SK-N-SH (cell line): ENCODE results near the gene RIOX2. TPM values are rescaled to one million over a fixed set of nuclear protein-coding genes. Genes with fewer than 3 reads are reported as not detected.

ENCODE experiments used
- CTCF ChIA-PET: fragments of 300-600, 350-600 bp; formaldehyde crosslinking; extraction: SDS; loops from one replicate; lab custom pipeline; 2021; lab: Yijun Ruan, JAX
- POLR2A ChIA-PET: fragments of 350-600 bp; sonication (Branson Sonifier 250); formaldehyde crosslinking; extraction: SDS; loops from one replicate; lab custom pipeline; 2020; ENCODE audit warnings: antibody characterized with exemption, inconsistent platforms; lab: Yijun Ruan, JAX
- DNase-seq: peaks from one replicate; pipeline ENCODE4 v3.0.0; 2012
- H2AFZ ChIP-seq: fragments of 200-600 bp; sonication (generic); 2 replicates; pipeline ENCODE4 v1.8.1; 2016; ENCODE audit warnings: antibody characterized with exemption, mild to moderate bottlenecking, low read depth
- H3F3A ChIP-seq: fragments of 200-600 bp; sonication (generic); replicated peaks from 2 replicates; pipeline ENCODE3; 2016; ENCODE audit warnings: antibody characterized with exemption, mild to moderate bottlenecking; ENCODE audit not compliant: insufficient read depth
- H3K27ac ChIP-seq, 2 experiments: fragments of 200-500 bp in 1 of 2; fragments of 200-600 bp in 1 of 2; sonication (Bioruptor generic) in 1 of 2; sonication (generic), shearing (Covaris generic) in 1 of 2; 2 replicates each; pipeline versions ENCODE4 v1.5.1 to v1.6.1; 2014 to 2016; ENCODE audit warnings: low read depth in 2 of 2, inconsistent platforms in 1 of 2, low read length in 1 of 2, mild to moderate bottlenecking in 1 of 2, mixed read lengths in 1 of 2
- H3K27me3 ChIP-seq: fragments of 200-600 bp; sonication (generic), shearing (Covaris generic); 2 replicates; pipeline ENCODE4 v1.6.1; 2016; ENCODE audit warnings: mixed run types; ENCODE audit not compliant: insufficient read depth
- H3K36me3 ChIP-seq, 2 experiments: fragments of 200-500 bp in 1 of 2; fragments of 200-600 bp in 1 of 2; sonication (Bioruptor generic) in 1 of 2; sonication (generic) in 1 of 2; replicated peaks in 1 of 2; 2 replicates each; pipeline versions ENCODE3 to v1.5.1; 2014 to 2016; ENCODE audit warnings: low read length in 1 of 2, mild to moderate bottlenecking in 1 of 2; ENCODE audit not compliant: insufficient read depth in 2 of 2, control insufficient read depth in 1 of 2
- H3K4me1 ChIP-seq, 2 experiments: fragments of 200-500 bp in 1 of 2; fragments of 200-600 bp in 1 of 2; sonication (Bioruptor generic) in 1 of 2; sonication (generic), shearing (Covaris generic) in 1 of 2; 2 replicates each; pipeline versions ENCODE4 v1.5.1 to v1.6.1; 2014 to 2016; ENCODE audit warnings: low read depth in 1 of 2, low read length in 1 of 2, mixed run types in 1 of 2; ENCODE audit not compliant: insufficient read depth in 2 of 2, control insufficient read depth in 1 of 2
- H3K4me2 ChIP-seq: fragments of 200-600 bp; sonication (generic), shearing (Covaris generic); 2 replicates; pipeline ENCODE4 v1.6.1; 2017; ENCODE audit warnings: mixed run types
- H3K4me3 ChIP-seq, 2 experiments: fragments of 200-500 bp in 1 of 2; fragments of 200-600 bp in 1 of 2; sonication (Bioruptor generic) in 1 of 2; sonication (generic), shearing (Covaris generic) in 1 of 2; 2 replicates each; pipeline versions ENCODE4 v1.5.1 to v1.8.1; 2014 to 2016; ENCODE audit warnings: low read depth in 2 of 2, inconsistent platforms in 1 of 2, low read length in 1 of 2, mild to moderate bottlenecking in 1 of 2, mixed read lengths in 1 of 2, moderate library complexity in 1 of 2
- H3K79me2 ChIP-seq: fragments of 200-600 bp; sonication (generic); 2 replicates; pipeline ENCODE4 v1.8.1; 2017; ENCODE audit warnings: mild to moderate bottlenecking; ENCODE audit not compliant: insufficient read depth
- H3K9ac ChIP-seq: fragments of 200-600 bp; sonication (generic); 2 replicates; pipeline ENCODE4 v1.6.1; 2017; ENCODE audit warnings: mixed run types
- H3K9me2 ChIP-seq: fragments of 200-600 bp; sonication (generic); 2 replicates; pipeline ENCODE4 v1.6.1; 2017; ENCODE audit warnings: mixed run types
- H3K9me3 ChIP-seq: fragments of 200-600 bp; sonication (generic); 2 replicates; pipeline ENCODE4 v1.6.1; 2017; ENCODE audit warnings: mixed run types, mild to moderate bottlenecking, moderate library complexity
- H4K20me1 ChIP-seq: fragments of 200-600 bp; sonication (generic); 2 replicates; pipeline ENCODE4 v1.6.1; 2017; ENCODE audit warnings: mild to moderate bottlenecking, mixed run types; ENCODE audit not compliant: insufficient read depth
- CTCF ChIP-seq: fragments of 200-600 bp; sonication (generic); IDR thresholded peaks from 2 replicates; pipeline ENCODE4 v1.6.1; 2017; ENCODE audit warnings: antibody characterized with exemption, mild to moderate bottlenecking, moderate library complexity
- EP300 ChIP-seq, 2 experiments: IDR thresholded peaks; 2 replicates each; pipeline versions ENCODE4 v1.4.0 to v1.6.1; 2012; ENCODE audit warnings: borderline replicate concordance in 1 of 2, low read depth in 1 of 2, low read length in 1 of 2
- EZH2phosphoT487 ChIP-seq: fragments of 200-600 bp; sonication (generic); IDR thresholded peaks from 2 replicates; pipeline ENCODE4 v1.6.1; 2017; ENCODE audit warnings: low read depth, mixed run types, mild to moderate bottlenecking, antibody characterized with exemption, moderate library complexity, borderline replicate concordance
- FOXJ3 ChIP-seq: sonication (generic); formaldehyde crosslinking; IDR thresholded peaks from 2 replicates; pipeline ENCODE4 v1.5.1; 2020; ENCODE audit warnings: mild to moderate bottlenecking, missing genetic modification reagents
- GABPA ChIP-seq: IDR thresholded peaks from 2 replicates; pipeline ENCODE4 v1.4.0; 2012; ENCODE audit warnings: low read depth, mild to moderate bottlenecking
- GATA2 ChIP-seq: sonication (generic); formaldehyde crosslinking; IDR thresholded peaks from 2 replicates; pipeline ENCODE4 v1.5.0; 2020; ENCODE audit warnings: mild to moderate bottlenecking, missing genetic modification reagents
- MXI1 ChIP-seq: IDR thresholded peaks from 2 replicates; pipeline ENCODE4 v1.6.1; 2012; ENCODE audit warnings: mild to moderate bottlenecking, low read depth, low read length, improper control_type of control experiment
- NRF1 ChIP-seq: IDR thresholded peaks from 2 replicates; pipeline ENCODE4 v1.6.1; 2012; ENCODE audit warnings: low read depth, mild to moderate bottlenecking, low read length
- POLR2AphosphoS5 ChIP-seq: IDR thresholded peaks from 2 replicates; pipeline ENCODE4 v1.6.1; 2012; ENCODE audit warnings: low read depth, low read length
- RAD21 ChIP-seq: IDR thresholded peaks from 2 replicates; pipeline ENCODE4 v1.6.1; 2012; ENCODE audit warnings: mild to moderate bottlenecking, low read length
- TCF12 ChIP-seq: IDR thresholded peaks from 2 replicates; pipeline ENCODE4 v1.4.0; 2012
- YY1 ChIP-seq: IDR thresholded peaks from 2 replicates; pipeline ENCODE4 v1.4.0; 2012; ENCODE audit warnings: low read depth, mild to moderate bottlenecking
- WGBS: methylation state at CpG from one replicate; pipeline ENCODE4 v1.1.6; 2017; ENCODE audit warnings: low lambda C conversion rate; 5-methylcytosine and 5-hydroxymethylcytosine counted together
- polyA plus RNA-seq, 3 experiments: library from polyadenylated mRNA; depleted of rRNA; stranded (reverse); fragments of >200 nt; gene quantifications; 2 replicates each; pipeline ENCODE4 v1.2.3, GENCODE V29; 2012

The RIOX2 gene
- polyA plus RNA-seq, 1 of the 3 experiments (the other 2 are of a cell fraction): 12.9 TPM

- POLR2A ChIA-PET: no interaction called here
These were observed 4.3 kb downstream of the RIOX2 start for GRCh38 chr3:97967966-97968365.

GRCh38 chr3:97960993-97961766 is 11.1 kb downstream of the RIOX2 start:
- Histone ChIP-seq H3K9me3 (no peaks in the 10 kb centered on the region), H3K9ac (no peak overlapping the region), H3K36me3 (peaks cover 13 to 50% of the 10 kb centered on the region in 2 experiments), H3K9me2 (no peaks in the 10 kb centered on the region), H4K20me1 (no peaks in the 10 kb centered on the region), H3K79me2 (no peaks in the 10 kb centered on the region), H3K4me2 (no peak overlapping the region), H3K4me3 (no peak overlapping the region), H3K27me3 (no peaks in the 10 kb centered on the region), H2AFZ (no peak overlapping the region), H3K27ac (no peak overlapping the region), H3F3A (no peaks in the 10 kb centered on the region), H3K4me1 (no peaks in the 10 kb centered on the region; a peak in 2 of 4 replicates)
- TF ChIP-seq TCF12: peak; percentile 7; the same call in 1 of the 2 replicates
- TF ChIP-seq POLR2AphosphoS5: no peak
- no peak for TF ChIP-seq EZH2phosphoT487
- 95% methylated on average over 8 of the region's 8 CpGs for WGBS
- ChIA-PET POLR2A (no interaction called here), CTCF (interaction anchor here (1.0 kb wide), 1 partner anchor 24 kb away, joined by 3 read pairs; no protein-coding TSS in a partner anchor)
- DNase-seq: no peak

More at GRCh38 chr3:97967966-97968365, 4.3 kb downstream of the RIOX2 start:
- peak; percentile 17; the same call in 1 of the 2 replicates for TF ChIP-seq CTCF
- TF ChIP-seq YY1: no peak
- 0 out of 2 replicates have a peak, but pooled peaks have one; percentile 8 for TF ChIP-seq RAD21
- Histone ChIP-seq H3K36me3 (peaks cover 16 to 25% of the 10 kb centered on the region in 2 experiments), H3K9me2 (no peaks in the 10 kb centered on the region), H3K27me3 (no peaks in the 10 kb centered on the region), H3K79me2 (peaks cover 11% of the 10 kb centered on the region; the same call in 1 of the 2 replicates), H4K20me1 (no peaks in the 10 kb centered on the region), H3K4me3 (no peak overlapping the region), H3F3A (no peaks in the 10 kb centered on the region), H3K27ac (no peak overlapping the region), H2AFZ (no peak overlapping the region), H3K4me1 (peaks cover 7 to 10% of the 10 kb centered on the region in 2 experiments; a peak in 3 of 4 replicates), H3K9ac (no peak overlapping the region), H3K9me3 (no peaks in the 10 kb centered on the region), H3K4me2 (no peak overlapping the region)
- 99% methylated on average over 8 of the region's 8 CpGs for WGBS
- DNase-seq: no peak
- CTCF ChIA-PET: interaction anchor here (0.7 to 1.2 kb wide), 3 partner anchors 16 to 146 kb away, joined by 3 to 5 read pairs (median 3); partner anchors contain the start of gene CRYBG3

GRCh38 chr3:97960551-97960950 is 11.7 kb downstream of the RIOX2 start:
- DNase-seq: no peak
- H4K20me1 ChIP-seq: no peaks in the 10 kb centered on the region
- no peak overlapping the region for H3K27ac ChIP-seq
- H3K9me3 ChIP-seq: no peaks in the 10 kb centered on the region
- H3K79me2 ChIP-seq: no peaks in the 10 kb centered on the region
- H3F3A ChIP-seq: no peaks in the 10 kb centered on the region
- WGBS: 83% methylated on average over 5 of the region's 5 CpGs
- no peak for TF ChIP-seq EP300 (IDR thresholded peaks at IDR 0.05; ENCODE audit: borderline replicate concordance in 1 of 2, low read depth in 1 of 2, low read length in 1 of 2)
- TF ChIP-seq GATA2 (CRISPR knock-in tag): no peak
- TF ChIP-seq MXI1: no peak
- no peak for TF ChIP-seq NRF1
- no peak for TF ChIP-seq FOXJ3 (CRISPR knock-in tag)
- TF ChIP-seq GABPA: no peak
- TF ChIP-seq RAD21: no peak
- H3K9me2 ChIP-seq: no peaks in the 10 kb centered on the region
- H3K36me3 ChIP-seq: peaks cover 7 to 49% of the 10 kb centered on the region in 2 experiments
- H3K4me1 ChIP-seq: no peaks in the 10 kb centered on the region; a peak in 2 of 4 replicates
- H3K9ac ChIP-seq: no peak overlapping the region
- no peaks in the 10 kb centered on the region for H3K27me3 ChIP-seq
- ChIA-PET CTCF (interaction anchor here (1.0 kb wide), 1 partner anchor 24 kb away, joined by 3 read pairs; no protein-coding TSS in a partner anchor), POLR2A (no interaction called here)
- no peak overlapping the region for H3K4me2 ChIP-seq
- no peak overlapping the region for H2AFZ ChIP-seq
- no peak overlapping the region for H3K4me3 ChIP-seq
